ENCODE measurements around the gene SPATC1L.

Gene SPATC1L

GRCh38 chr21:46161633-46162592, 22.3 kb downstream of the SPATC1L start:
- no peak for DNase-seq

DNA sequence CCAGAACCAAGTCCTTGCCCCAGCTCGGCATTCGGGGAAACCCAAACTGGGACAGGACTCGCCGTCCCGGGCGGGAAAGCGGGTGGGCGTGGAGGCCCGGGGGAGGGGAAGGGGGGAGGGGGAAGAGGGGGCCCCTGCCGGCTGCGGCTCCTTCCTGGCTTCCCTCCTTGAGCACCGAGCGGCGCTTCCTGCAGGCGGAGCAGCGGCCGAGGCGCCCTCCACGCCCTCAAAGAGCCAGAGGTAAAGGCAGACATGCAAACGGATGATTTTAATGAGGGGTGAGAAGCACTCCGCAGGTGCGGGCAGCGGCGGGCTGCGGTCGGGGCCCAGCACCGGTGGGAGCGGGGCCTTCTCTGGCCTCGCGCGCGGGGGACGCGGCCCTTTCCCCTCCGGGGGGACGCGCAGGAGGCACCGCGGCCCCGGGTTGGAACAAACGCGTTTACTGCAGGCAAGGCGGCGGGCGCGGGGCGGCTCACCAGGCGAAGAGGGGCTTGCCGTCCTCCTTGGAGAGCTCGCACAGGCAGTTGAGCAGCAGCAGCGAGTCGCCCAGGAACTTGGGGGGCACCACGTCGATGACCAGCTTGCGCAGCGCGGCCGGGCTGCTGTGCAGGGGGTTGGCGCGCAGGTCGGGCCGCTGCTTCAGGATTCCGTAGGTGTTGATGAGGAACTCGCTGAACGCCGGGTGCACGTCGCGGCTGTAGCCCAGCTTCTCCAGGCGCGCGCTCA, 23.2 kb downstream of the SPATC1L start:
- DNase-seq, result no peak

DNA sequence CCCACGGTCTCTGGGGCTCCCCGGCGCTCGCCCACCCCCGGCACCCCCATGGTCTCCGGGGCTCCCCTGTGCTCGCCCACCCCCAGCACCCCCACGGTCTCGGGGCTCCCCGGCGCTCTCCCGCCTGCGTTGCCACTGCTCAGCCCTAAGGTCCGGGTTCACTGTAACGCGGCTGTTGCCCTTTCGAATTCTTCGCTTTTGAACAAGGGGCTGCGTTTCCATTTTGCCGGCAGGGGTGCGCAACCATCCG, 23.7 kb downstream of the SPATC1L start:
- no peak for DNase-seq

DNA sequence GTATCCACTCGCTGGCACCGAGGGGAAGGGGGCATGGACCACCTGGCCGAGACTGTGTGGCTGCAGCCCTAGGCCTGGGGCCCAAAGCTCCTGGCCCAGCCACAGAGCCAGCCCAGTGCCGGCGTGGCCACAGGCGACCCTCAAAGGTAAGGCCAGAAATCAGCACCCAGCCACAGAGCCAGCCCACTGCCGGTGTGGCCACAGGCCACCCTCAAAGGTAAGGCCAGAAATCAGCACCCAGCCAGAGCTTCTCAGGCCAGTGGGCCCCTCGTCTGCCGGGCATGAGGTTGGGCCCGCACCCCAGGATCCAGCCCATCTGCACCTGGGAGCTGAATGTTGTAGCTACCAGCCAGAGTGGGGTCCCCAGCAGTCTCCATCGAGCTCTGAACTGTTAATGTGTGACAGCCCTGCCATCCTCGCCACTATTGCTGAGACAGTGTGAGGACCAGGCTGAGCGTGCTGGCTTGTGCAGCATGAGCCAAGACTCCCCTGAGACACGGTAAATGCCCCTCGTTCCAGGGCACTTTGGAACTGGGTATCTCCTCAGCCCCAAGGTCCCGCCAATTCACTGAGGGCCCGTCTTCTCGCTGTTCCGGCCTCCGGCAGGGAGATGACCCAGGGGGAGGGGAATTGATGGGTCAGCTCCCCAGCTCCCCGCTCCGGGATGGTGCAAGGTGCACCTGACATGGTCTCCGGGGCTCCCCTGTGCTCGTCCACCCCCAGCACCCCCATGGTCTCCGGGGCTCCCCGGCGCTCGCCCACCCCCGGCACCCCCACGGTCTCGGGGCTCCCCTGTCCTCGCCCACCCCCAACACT, 24.2 kb downstream of the SPATC1L start:
- DNase-seq, result no peak

GRCh38 chr21:46159390-46159789, 24.9 kb downstream of the SPATC1L start:
- no peak for DNase-seq

- DNase-seq, result no peak
These were observed 25.5 kb downstream of the SPATC1L start for GRCh38 chr21:46158666-46159300.

DNA sequence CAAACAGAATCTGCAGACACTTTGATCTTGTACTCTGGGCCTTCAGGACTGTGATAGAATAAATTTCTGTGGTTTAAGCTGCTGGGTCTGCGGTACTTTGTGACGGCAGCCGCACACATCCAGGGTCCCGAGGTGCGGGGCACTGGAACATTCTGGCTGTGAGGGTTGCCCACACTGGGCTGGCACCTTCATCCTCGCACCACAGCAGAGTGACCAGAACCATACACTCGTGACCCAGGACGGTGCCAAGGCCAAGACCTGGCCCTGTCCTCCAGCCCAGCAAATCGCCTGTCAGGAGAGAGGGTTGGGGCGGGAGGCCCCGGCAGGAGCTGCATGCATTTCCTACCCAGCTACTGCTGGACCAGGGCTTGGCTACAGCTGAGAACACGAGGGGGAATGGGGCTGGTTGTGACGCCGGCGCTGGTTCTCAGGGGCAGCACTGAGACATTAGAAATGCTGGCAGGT, 26.2 kb downstream of the SPATC1L start:
- no peak for DNase-seq

DNA sequence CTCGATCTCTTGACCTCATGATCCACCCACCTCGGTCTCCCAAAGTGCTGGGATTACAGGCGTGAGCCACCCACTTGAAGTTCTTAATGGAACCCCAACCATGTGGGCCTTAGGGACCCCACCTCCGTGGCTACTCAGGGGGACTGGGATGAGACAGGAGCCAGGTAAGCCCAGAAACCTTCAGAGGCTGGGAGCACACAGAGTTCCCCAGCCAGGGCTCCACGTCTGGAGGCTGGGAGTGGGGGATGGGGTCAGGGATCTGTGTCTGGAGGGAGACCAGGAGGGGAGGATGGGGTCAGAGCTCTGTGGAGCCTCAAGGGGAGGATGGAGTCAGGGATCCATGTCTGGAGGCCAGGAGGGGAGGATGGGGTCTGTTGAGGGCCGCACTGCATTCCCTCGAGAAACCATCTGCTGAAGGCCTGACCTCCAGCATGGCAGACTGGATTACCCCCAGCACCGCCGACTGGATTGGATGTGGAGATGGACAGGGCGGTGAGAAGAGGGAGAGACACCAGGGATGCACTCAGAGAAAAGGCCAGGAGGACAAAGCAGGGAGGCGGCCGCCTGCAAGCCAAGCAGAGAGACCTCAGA, 26.8 kb downstream of the SPATC1L start:
- no peak for DNase-seq

DNA sequence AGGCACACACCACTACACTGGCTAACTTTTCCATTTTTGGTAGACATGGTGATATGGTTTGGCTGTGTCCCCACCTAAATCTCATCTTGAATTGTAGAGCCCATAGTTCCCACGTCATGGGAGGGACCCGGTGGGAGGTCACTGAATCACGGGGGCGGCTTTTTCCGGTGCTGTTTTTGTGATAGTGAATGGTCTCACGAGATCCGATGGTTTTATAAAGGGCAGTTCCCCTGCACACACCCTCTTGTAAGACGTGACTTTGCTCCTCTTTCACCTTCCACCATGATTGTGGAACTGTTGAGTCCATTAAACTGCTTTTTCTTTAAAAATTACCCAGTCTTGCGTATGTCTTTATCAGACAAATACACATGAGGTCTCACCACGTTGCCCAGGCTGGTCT, 27.6 kb downstream of the SPATC1L start:
- DNase-seq, result no peak

DNA sequence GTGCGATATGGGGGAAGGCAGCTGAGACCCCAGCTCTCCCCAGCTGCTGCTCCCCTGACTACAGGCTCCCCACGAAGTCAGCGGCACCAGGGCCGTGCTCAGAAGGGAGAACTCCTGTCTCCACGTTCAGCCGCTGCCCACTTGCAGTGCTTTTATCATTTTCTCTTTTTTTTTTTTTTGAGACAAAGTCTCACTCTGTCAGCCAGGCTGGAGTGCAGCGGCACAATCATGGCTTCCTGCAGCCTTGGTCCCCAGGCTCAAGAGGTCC, 27.9 kb downstream of the SPATC1L start:
- no peak for DNase-seq

GRCh38 chr21:46155514-46156377, 28.5 kb downstream of the SPATC1L start, which contains the start of gene FTCD:
FTCD (minus strand) TSS chr21:46155579; CDS start chr21:46155523, 56 bp downstream.
- DNase-seq, result no peak

DNA sequence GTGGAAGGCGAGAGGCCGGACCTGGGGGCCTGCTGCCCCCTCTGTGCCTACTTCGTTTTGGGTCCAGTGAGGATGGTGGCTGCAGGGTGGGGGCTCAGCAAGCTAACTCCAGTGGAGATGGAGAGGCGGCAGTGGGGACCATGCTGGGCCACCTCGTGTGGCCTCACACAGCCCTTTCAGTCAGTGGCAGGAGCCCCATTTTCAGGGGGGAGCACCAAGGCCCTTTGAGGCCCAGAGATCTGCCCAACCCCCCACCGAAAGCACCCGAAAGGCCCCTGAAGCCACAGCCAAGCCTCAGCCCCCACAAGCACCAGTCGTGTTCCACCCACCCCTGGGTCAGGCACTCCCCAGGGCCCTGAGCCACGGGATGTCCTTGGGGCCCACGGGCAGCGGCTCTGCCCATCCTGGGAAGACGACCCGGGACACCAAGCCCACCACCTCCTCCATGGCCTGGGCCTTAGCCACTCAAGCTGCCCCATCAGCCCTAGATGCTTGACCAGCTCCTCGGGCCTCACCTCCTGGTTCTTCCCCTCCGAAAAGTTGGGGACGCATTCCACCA, 29.2 kb downstream of the SPATC1L start:
- no peak for DNase-seq

DNA sequence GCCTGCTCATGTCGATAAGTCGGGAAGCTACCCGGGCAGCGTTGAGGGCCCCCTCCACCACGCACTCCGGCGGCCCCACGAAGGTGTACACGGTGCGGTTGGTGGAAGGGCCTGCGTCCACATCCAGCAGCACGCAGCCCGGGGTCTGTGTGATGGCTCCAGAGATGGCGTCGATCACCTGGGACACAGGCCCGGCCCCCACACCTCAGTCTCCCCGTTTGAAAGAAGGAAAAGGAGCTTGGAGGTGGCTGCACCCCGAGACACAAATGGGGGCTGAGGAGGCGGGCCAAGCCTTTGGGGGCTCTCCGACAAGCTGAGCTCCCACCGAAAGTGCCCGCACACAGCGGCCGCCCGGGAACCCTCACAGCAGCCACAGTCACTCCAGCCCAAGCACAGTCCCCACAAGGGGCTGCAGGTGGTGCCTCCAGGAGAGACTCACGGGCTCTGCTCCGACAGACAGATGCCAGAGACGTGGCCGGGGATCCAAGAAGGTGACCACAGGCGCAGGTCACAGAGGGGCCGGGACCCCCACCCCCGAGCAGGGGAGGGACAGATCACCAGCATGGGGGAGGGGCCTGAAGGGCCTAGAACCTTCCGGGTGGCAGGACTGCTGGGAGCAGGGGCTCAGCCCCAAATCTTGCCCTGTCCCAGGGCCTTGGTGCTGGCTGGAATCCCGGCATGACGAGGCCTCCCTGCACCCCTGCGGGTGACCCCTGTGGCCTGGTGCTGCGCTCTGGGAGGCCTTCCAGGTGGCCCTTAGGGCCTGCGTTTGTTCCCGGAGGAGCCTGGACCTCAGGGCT, 29.9 kb downstream of the SPATC1L start:
- no peak for DNase-seq

GRCh38 chr21:46153247-46154154, 30.8 kb downstream of the SPATC1L start:
- peak in 9 of 14 donors; percentile 6 to 72 (median 32) for DNase-seq

DNA sequence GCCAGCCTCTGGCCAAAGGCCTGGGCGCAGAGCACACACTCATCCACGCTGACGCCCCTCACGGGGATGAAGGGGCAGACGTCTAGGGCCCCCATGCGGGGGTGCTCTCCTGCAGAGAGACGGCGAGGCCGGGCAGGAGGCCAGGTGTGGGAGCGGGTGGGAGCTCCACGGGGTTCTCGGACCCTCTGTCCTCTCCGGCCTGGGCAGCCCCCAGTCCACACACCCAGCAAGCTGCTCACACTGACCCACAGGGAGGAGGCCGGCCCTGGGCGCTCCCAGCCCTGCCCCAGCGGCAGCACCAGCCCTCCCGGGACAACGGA, 31.4 kb downstream of the SPATC1L start:
- no peak for DNase-seq

GRCh38 chr21:46151989-46152926, 32.0 kb downstream of the SPATC1L start:
- DNase-seq, result no peak

DNA sequence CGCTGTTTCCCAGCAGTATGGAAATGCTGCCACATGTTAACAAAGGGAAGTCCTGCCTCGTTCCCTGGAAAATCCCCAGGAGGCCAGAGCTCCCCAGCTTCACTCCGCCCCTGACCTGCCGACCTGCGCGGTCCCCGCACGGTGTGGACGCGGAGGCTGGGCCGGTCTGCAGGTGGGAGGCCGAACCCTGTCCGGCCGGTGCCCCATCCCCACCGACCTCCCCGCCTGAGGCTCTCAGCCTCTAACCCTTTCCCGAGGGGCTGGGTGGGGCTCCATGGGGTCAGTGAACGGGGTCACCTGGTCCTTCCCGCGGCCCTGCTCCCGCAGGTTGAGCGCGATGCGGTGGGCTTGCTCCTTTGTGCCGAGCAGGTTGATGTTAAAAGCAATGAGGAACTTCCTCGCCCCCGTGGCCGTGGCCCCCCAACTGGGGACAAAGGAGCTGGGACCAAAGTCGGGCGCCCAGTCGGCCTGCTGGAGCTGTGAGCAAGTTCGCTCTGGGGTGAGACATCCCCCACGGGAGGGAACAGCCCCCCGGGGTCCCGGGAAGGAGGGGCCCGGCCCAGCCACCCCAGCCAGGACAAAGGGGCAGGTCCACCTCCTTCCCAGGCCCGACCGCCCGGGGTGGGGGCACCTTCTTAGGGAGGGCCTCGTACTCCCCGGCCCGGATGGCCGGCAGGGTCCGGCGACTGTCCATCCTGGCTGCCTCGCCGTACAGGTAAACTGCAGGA, 32.8 kb downstream of the SPATC1L start:
- no peak for DNase-seq
